NCI-H2196 (cell line): ENCODE results near the gene TMEM222.
A peak's percentile ranks its signal among the peaks of the same experiment; 100 is the strongest.

Experiments used
- DNase-seq: peaks from one replicate; lab custom pipeline; 2025; ENCODE audit not compliant: unreplicated experiment; lab: John Stamatoyannopoulos, UW

The TMEM222 gene

GRCh38 chr1:27306071-27306470 is 15.9 kb upstream of the TMEM222 start:
- DNase-seq = no peak

- DNase-seq = peak; percentile 28
Measured at GRCh38 chr1:27306892-27307761, 14.8 kb upstream of the TMEM222 start.

- DNase-seq = no peak
Measured at GRCh38 chr1:27307874-27308598, 13.9 kb upstream of the TMEM222 start.

GRCh38 chr1:27314169-27314568 is 7.8 kb upstream of the TMEM222 start:
- DNase-seq = no peak

GRCh38 chr1:27314737-27315136 is 7.2 kb upstream of the TMEM222 start:
- DNase-seq = no peak

- no peak for DNase-seq
Measured at GRCh38 chr1:27316860-27317259, 5.1 kb upstream of the TMEM222 start.

- no peak for DNase-seq
Measured at GRCh38 chr1:27318136-27318535, 3.8 kb upstream of the TMEM222 start.

- no peak for DNase-seq
Measured at GRCh38 chr1:27318596-27318995, 3.4 kb upstream of the TMEM222 start.

- no peak for DNase-seq
Measured at GRCh38 chr1:27322569-27323240, 742 bp downstream of the TMEM222 start.

- no peak for DNase-seq
Measured at GRCh38 chr1:27325286-27325685, 3.3 kb downstream of the TMEM222 start.

- no peak for DNase-seq
Measured at GRCh38 chr1:27327964-27328363, 6.0 kb downstream of the TMEM222 start.

- no peak for DNase-seq
Measured at GRCh38 chr1:27330786-27331185, 8.8 kb downstream of the TMEM222 start.

- no peak for DNase-seq
Measured at GRCh38 chr1:27331426-27331825, 9.5 kb downstream of the TMEM222 start.

GRCh38 chr1:27331922-27332321 is 10.0 kb downstream of the TMEM222 start:
- no peak for DNase-seq

- DNase-seq = peak; percentile 61
Measured at GRCh38 chr1:27332536-27333281, 10.7 kb downstream of the TMEM222 start.

- DNase-seq = no peak
Measured at GRCh38 chr1:27333717-27334279, 11.8 kb downstream of the TMEM222 start.

- DNase-seq = no peak
Measured at GRCh38 chr1:27335506-27336422, 13.8 kb downstream of the TMEM222 start.

GRCh38 chr1:27336756-27337155 is 14.8 kb downstream of the TMEM222 start:
- DNase-seq = no peak

- no peak for DNase-seq
Measured at GRCh38 chr1:27338751-27339150, 16.8 kb downstream of the TMEM222 start.

- DNase-seq = no peak
Measured at GRCh38 chr1:27339213-27339612, 17.2 kb downstream of the TMEM222 start.
